ENCODE measurements around the gene CLCA1. TPM values are rescaled to one million over a fixed set of nuclear protein-coding genes. Genes with fewer than 3 reads are reported as not detected.

Gene CLCA1
- total RNA-seq, 2 experiments from 2014 or later: not detected

- intact Hi-C loops (cut with DNase I, micrococcal nuclease): no loop called here
- ATAC-seq (ENCODE audit: poor library complexity) (no peak), DNase-seq (no peak)
- Mint-ChIP-seq H3K4me3 (no peak overlapping the region), H3K27ac (no peak overlapping the region), H3K27me3 (peaks cover 14% of the 10 kb centered on the region), H3K36me3 (ENCODE audit: low read depth) (no peaks in the 10 kb centered on the region), H3K9me3 (peaks cover 3% of the 10 kb centered on the region), H3K4me1 (ENCODE audit: low read depth) (no peaks in the 10 kb centered on the region)
- Histone ChIP-seq H3K36me3 (ENCODE audit: insufficient read depth, low read length) (no peaks in the 10 kb centered on the region), H3K4me1 (ENCODE audit: insufficient read depth, low read length) (no peaks in the 10 kb centered on the region), H3K4me3 (ENCODE audit: low read length) (no peak overlapping the region), H3K27ac (ENCODE audit: low read depth in 1 of 2, low read length in 2 of 2) (no peak overlapping the region), H3K9me3 (ENCODE audit: control insufficient read depth in 1 of 2, insufficient read depth in 1 of 2, low read length in 2 of 2) (peaks cover 0 to 16% of the 10 kb centered on the region in 2 experiments), H3K27me3 (ENCODE audit: control insufficient read depth in 1 of 2, insufficient read depth in 2 of 2, low read length in 2 of 2) (peaks cover 0 to 1% of the 10 kb centered on the region in 2 experiments)
- ChIA-PET CTCF (no interaction called here), POLR2A (no interaction called here)
- no peak for TF ChIP-seq CTCF (IDR thresholded peaks at IDR 0.05)
These were observed 80.1 kb downstream of the CLCA1 start for GRCh38 chr1:86548839-86549238.

Other genes starting within 250 kb of the CLCA1 start
- 10 to 100 TPM; 68.1 to 71.2 TPM for gene ODF2L, start 72.6 kb upstream of the CLCA1 start, total RNA-seq
- not detected for gene CLCA2, start 44.8 kb upstream of the CLCA1 start, total RNA-seq
- gene CLCA4, start 78.2 kb downstream of the CLCA1 start, total RNA-seq: not detected
- 10 to 100 TPM; 50.6 to 52.3 TPM for gene SH3GLB1, start 235.6 kb downstream of the CLCA1 start, total RNA-seq

Data from CD4-positive, alpha-beta T cell (primary cell).